Dendritic cell treated with granulocyte-macrophage colony-stimulating factor and Interleukin-4, amounts not matched to agents 40 ng/mL and 50 ng/mL, for 4 days (primary cell): Measurements from ENCODE around the gene RBM19.
"Not testable (repeated sequence)": the region's sequence is repeated elsewhere in the genome, so short reads cannot be mapped to it uniquely, and the experiment has no call there.

Experiments
- H3K27ac Mint-ChIP-seq: one replicate; pipeline ENCODE4 v1.8.0; 2022; ENCODE audit warnings: mild to moderate bottlenecking, mixed read lengths
- H3K27me3 Mint-ChIP-seq: one replicate; pipeline ENCODE4 v1.8.0; 2022; ENCODE audit warnings: mild to moderate bottlenecking, mixed read lengths
- H3K36me3 Mint-ChIP-seq: one replicate; pipeline ENCODE4 v1.8.0; 2022; ENCODE audit warnings: low read depth, mixed read lengths
- H3K4me1 Mint-ChIP-seq: one replicate; pipeline ENCODE4 v1.8.0; 2022; ENCODE audit warnings: low read depth, mixed read lengths
- H3K4me3 Mint-ChIP-seq: one replicate; pipeline ENCODE4 v1.8.0; 2022; ENCODE audit warnings: mild to moderate bottlenecking, moderate library complexity, mixed read lengths
- H3K9me3 Mint-ChIP-seq: one replicate; pipeline ENCODE4 v1.8.0; 2022; ENCODE audit warnings: mixed read lengths
- intact Hi-C: fragments of 100-400 bp; cut with micrococcal nuclease; formaldehyde crosslinking; loops from one replicate; pipeline ENCODE4 v1.15.0; 2022

Gene RBM19

GRCh38 chr12:113823016-113823415 lies 143.1 kb downstream of the RBM19 start:
- intact Hi-C loops, result no loop called here
- H3K4me3 Mint-ChIP-seq, result no peak overlapping the region
- H3K27ac Mint-ChIP-seq, result no peak overlapping the region
- H3K9me3 Mint-ChIP-seq, result no peaks in the 10 kb centered on the region
- peaks cover 48% of the 10 kb centered on the region for H3K36me3 Mint-ChIP-seq
- no peaks in the 10 kb centered on the region for H3K27me3 Mint-ChIP-seq
- no peaks in the 10 kb centered on the region for H3K4me1 Mint-ChIP-seq

- Mint-ChIP-seq H3K27me3 (no peaks in the 10 kb centered on the region), H3K36me3 (peaks cover 60% of the 10 kb centered on the region), H3K9me3 (no peaks in the 10 kb centered on the region), H3K4me1 (no peaks in the 10 kb centered on the region), H3K27ac (no peak overlapping the region), H3K4me3 (no peak overlapping the region)
- intact Hi-C loops, result no loop called here
These were observed 145.3 kb downstream of the RBM19 start for GRCh38 chr12:113820842-113821241.

- H3K4me1 Mint-ChIP-seq, result no peaks in the 10 kb centered on the region
- no peaks in the 10 kb centered on the region for H3K27me3 Mint-ChIP-seq
- no peak overlapping the region for H3K4me3 Mint-ChIP-seq
- peaks cover 57% of the 10 kb centered on the region for H3K36me3 Mint-ChIP-seq
- H3K27ac Mint-ChIP-seq, result no peak overlapping the region
- intact Hi-C loops, result no loop called here
- H3K9me3 Mint-ChIP-seq, result no peaks in the 10 kb centered on the region
These were observed 145.8 kb downstream of the RBM19 start for GRCh38 chr12:113820309-113820708.

- no peak overlapping the region for H3K27ac Mint-ChIP-seq
- no peaks in the 10 kb centered on the region for H3K27me3 Mint-ChIP-seq
- peaks cover 57% of the 10 kb centered on the region for H3K36me3 Mint-ChIP-seq
- intact Hi-C loops, result no loop called here
- H3K9me3 Mint-ChIP-seq, result no peaks in the 10 kb centered on the region
- no peak overlapping the region for H3K4me3 Mint-ChIP-seq
- H3K4me1 Mint-ChIP-seq, result no peaks in the 10 kb centered on the region
These were observed 146.6 kb downstream of the RBM19 start for GRCh38 chr12:113819495-113819894.

GRCh38 chr12:113818833-113819232 lies 147.3 kb downstream of the RBM19 start:
- intact Hi-C loops, result no loop called here
- no peak overlapping the region for H3K4me3 Mint-ChIP-seq
- H3K4me1 Mint-ChIP-seq, result no peaks in the 10 kb centered on the region
- H3K27ac Mint-ChIP-seq, result no peak overlapping the region
- no peaks in the 10 kb centered on the region for H3K27me3 Mint-ChIP-seq
- H3K36me3 Mint-ChIP-seq, result peaks cover 57% of the 10 kb centered on the region
- no peaks in the 10 kb centered on the region for H3K9me3 Mint-ChIP-seq

- Mint-ChIP-seq H3K4me1 (no peaks in the 10 kb centered on the region), H3K4me3 (no peak overlapping the region), H3K27ac (no peak overlapping the region), H3K9me3 (no peaks in the 10 kb centered on the region), H3K27me3 (no peaks in the 10 kb centered on the region), H3K36me3 (peaks cover 53% of the 10 kb centered on the region)
- intact Hi-C loops, result no loop called here
These were observed 147.8 kb downstream of the RBM19 start for GRCh38 chr12:113818283-113818682.

GRCh38 chr12:113816866-113817265 lies 149.3 kb downstream of the RBM19 start:
- intact Hi-C loops, result no loop called here
- H3K36me3 Mint-ChIP-seq, result peaks cover 39% of the 10 kb centered on the region
- no peak overlapping the region for H3K27ac Mint-ChIP-seq
- no peak overlapping the region for H3K4me3 Mint-ChIP-seq
- H3K9me3 Mint-ChIP-seq, result no peaks in the 10 kb centered on the region
- H3K4me1 Mint-ChIP-seq, result no peaks in the 10 kb centered on the region
- H3K27me3 Mint-ChIP-seq, result no peaks in the 10 kb centered on the region

- no peaks in the 10 kb centered on the region for H3K9me3 Mint-ChIP-seq
- H3K4me1 Mint-ChIP-seq, result no peaks in the 10 kb centered on the region
- H3K36me3 Mint-ChIP-seq, result peaks cover 20% of the 10 kb centered on the region
- intact Hi-C loops, result no loop called here
- H3K4me3 Mint-ChIP-seq, result no peak overlapping the region
- H3K27ac Mint-ChIP-seq, result no peak overlapping the region
- H3K27me3 Mint-ChIP-seq, result no peaks in the 10 kb centered on the region
These were observed 151.1 kb downstream of the RBM19 start for GRCh38 chr12:113815031-113815430.

- no peaks in the 10 kb centered on the region for H3K4me1 Mint-ChIP-seq
- H3K27me3 Mint-ChIP-seq, result no peaks in the 10 kb centered on the region
- no peak overlapping the region for H3K27ac Mint-ChIP-seq
- intact Hi-C loops, result no loop called here
- H3K36me3 Mint-ChIP-seq, result peaks cover 18% of the 10 kb centered on the region
- H3K4me3 Mint-ChIP-seq, result no peak overlapping the region
- no peaks in the 10 kb centered on the region for H3K9me3 Mint-ChIP-seq
These were observed 152.9 kb downstream of the RBM19 start for GRCh38 chr12:113813229-113813541.

GRCh38 chr12:113812411-113813228 lies 153.5 kb downstream of the RBM19 start:
- Mint-ChIP-seq H3K4me3 (no peak overlapping the region), H3K9me3 (no peaks in the 10 kb centered on the region), H3K4me1 (no peaks in the 10 kb centered on the region), H3K36me3 (peaks cover 16% of the 10 kb centered on the region), H3K27me3 (no peaks in the 10 kb centered on the region), H3K27ac (no peak overlapping the region)
- intact Hi-C loops, result no loop called here

GRCh38 chr12:113809462-113810220 lies 156.5 kb downstream of the RBM19 start:
- H3K4me1 Mint-ChIP-seq, H3K4me3 Mint-ChIP-seq, intact Hi-C loops, H3K27me3 Mint-ChIP-seq, H3K36me3 Mint-ChIP-seq, H3K9me3 Mint-ChIP-seq, H3K27ac Mint-ChIP-seq: not testable (repeated sequence)

- H3K36me3 Mint-ChIP-seq, result no peaks in the 10 kb centered on the region
- H3K27ac Mint-ChIP-seq, result no peak overlapping the region
- intact Hi-C loops, result no loop called here
- H3K9me3 Mint-ChIP-seq, result peaks cover 8% of the 10 kb centered on the region
- no peak overlapping the region for H3K4me3 Mint-ChIP-seq
- H3K27me3 Mint-ChIP-seq, result no peaks in the 10 kb centered on the region
- no peaks in the 10 kb centered on the region for H3K4me1 Mint-ChIP-seq
These were observed 157.8 kb downstream of the RBM19 start for GRCh38 chr12:113808095-113808951.

GRCh38 chr12:113805673-113806072 lies 160.5 kb downstream of the RBM19 start:
- Mint-ChIP-seq H3K9me3 (peaks cover 8% of the 10 kb centered on the region), H3K27me3 (no peaks in the 10 kb centered on the region), H3K4me3 (no peak overlapping the region), H3K36me3 (no peaks in the 10 kb centered on the region), H3K27ac (no peak overlapping the region), H3K4me1 (no peaks in the 10 kb centered on the region)
- intact Hi-C loops, result no loop called here
